Esophagus muscularis mucosa (tissue), 4 donors: Measurements from ENCODE around the gene EPN1. TPM values are rescaled to one million over a fixed set of nuclear protein-coding genes. Genes with fewer than 3 reads are reported as not detected.

ENCODE experiments used
- DNase-seq: peaks from one replicate; pipeline ENCODE4 v3.0.0-alpha.2; 2017; ENCODE audit errors: extremely low spot score
- H3K27ac ChIP-seq, 4 donors: fragments of 200-600 bp; sonication (generic); replicated peaks in 1 of 4; 1 replicate in 3 of 4; 2 replicates in 1 of 4; pipeline ENCODE4 v1.5.1; 2016 to 2019; ENCODE audit warnings: mild to moderate bottlenecking in 1 of 4
- H3K27me3 ChIP-seq, 4 donors: fragments of 200-600 bp; sonication (generic); one replicate each; pipeline versions ENCODE4 v1.5.1 to v1.6.0; 2016 to 2019
- H3K36me3 ChIP-seq, 4 donors: fragments of 200-600 bp; sonication (generic); one replicate each; pipeline ENCODE4 v1.5.1; 2016 to 2019
- H3K4me1 ChIP-seq, 4 donors: fragments of 200-600 bp; sonication (generic); one replicate each; pipeline ENCODE4 v1.5.1; 2016 to 2019
- H3K4me3 ChIP-seq, 4 donors: fragments of 200-600 bp; sonication (generic); 1 replicate in 2 of 4; 2 replicates in 2 of 4; pipeline ENCODE4 v1.5.1; 2016 to 2019; ENCODE audit warnings: mild to moderate bottlenecking in 4 of 4, moderate library complexity in 1 of 4
- H3K9me3 ChIP-seq, 4 donors: fragments of 200-600 bp; sonication (generic); 1 replicate in 3 of 4; 2 replicates in 1 of 4; pipeline ENCODE4 v1.5.1; 2016 to 2019
- CTCF ChIP-seq, 3 experiments: fragments of 200-600 bp in 2 of 3; fragments of 450-650 bp in 1 of 3; sonication (generic) in 2 of 3; IDR thresholded peaks; one replicate each; pipeline ENCODE4 v1.5.1; 2017 to 2019; ENCODE audit warnings: antibody characterized with exemption in 3 of 3, mild to moderate bottlenecking in 2 of 3, moderate library complexity in 1 of 3
- EP300 ChIP-seq: sonication (generic); formaldehyde crosslinking; IDR thresholded peaks from one replicate; pipeline ENCODE4 v1.6.1; 2017; ENCODE audit warnings: antibody characterized with exemption
- POLR2A ChIP-seq: fragments of 450-650 bp; IDR thresholded peaks from one replicate; pipeline ENCODE4 v1.6.1; 2017; ENCODE audit warnings: antibody characterized with exemption, moderate library complexity, mild to moderate bottlenecking, low read depth
- POLR2AphosphoS5 ChIP-seq, 2 donors: sonication (generic); formaldehyde crosslinking; IDR thresholded peaks; one replicate each; pipeline ENCODE4 v1.6.1; 2017; ENCODE audit warnings: antibody characterized with exemption in 2 of 2
- WGBS: methylation state at CpG from one replicate; pipeline ENCODE4 v1.1.5; 2018; 5-methylcytosine and 5-hydroxymethylcytosine counted together
- intact Hi-C: fragments of 100-400 bp; cut with DNase I; formaldehyde crosslinking; loops from one replicate; pipeline ENCODE4 v1.15.1; 2023
- total RNA-seq, 4 donors: library from RNA; depleted of rRNA; stranded (reverse); fragments of >200 nt; gene quantifications; one replicate each; pipeline versions ENCODE4 v1.1.0 to v1.2.1, GENCODE V29; 2016

Gene EPN1
- total RNA-seq, 4 donors from 2014 or later: 30.7 to 176 (median 104) TPM

GRCh38 chr19:55635334-55635717, 39.7 kb upstream of the EPN1 start:
- H3K4me1 ChIP-seq: peaks cover 49 to 73% (median 66%) of the 10 kb centered on the region in 4 donors
- no peak for DNase-seq

DNA sequence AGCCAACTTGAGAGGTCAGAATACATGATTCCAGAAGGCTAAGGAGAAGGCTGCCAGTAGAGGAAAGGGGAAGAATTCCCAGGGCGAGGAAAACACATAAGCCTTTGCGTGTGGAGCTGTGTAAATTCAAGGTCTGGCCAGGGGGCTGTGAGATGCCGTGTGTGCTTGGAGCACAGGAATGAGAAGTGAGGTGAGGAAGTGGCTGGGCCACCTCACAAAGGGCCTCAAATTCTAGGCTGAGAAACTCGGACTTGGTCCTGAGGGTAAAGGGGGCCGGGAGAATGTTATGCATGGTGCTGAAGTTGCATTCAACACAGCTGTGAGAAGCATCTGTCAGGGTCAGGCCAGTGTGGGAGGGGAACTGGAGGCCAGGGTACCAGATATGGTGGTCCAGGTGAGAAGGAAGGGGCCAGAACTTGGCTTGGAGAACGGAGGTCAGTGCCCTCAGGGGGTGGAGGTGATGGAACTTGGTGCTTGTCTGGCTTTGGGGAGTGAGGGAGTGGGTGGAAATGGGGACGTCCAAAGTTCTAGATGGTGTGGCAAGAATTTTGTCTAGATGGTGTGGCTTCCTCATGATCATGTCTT, 39.1 kb upstream of the EPN1 start:
- H3K4me1 ChIP-seq: peaks cover 53 to 78% (median 71%) of the 10 kb centered on the region in 4 donors
- 63% methylated on average over 7 of the region's 7 CpGs for WGBS
- H3K4me3 ChIP-seq: peak overlapping the region; percentile 68 to 96 (median 88)
- H3K27me3 ChIP-seq: no peaks in the 10 kb centered on the region
- no peak for TF ChIP-seq EP300
- no peak for TF ChIP-seq CTCF (IDR thresholded peaks at IDR 0.05)
- no peak for TF ChIP-seq POLR2AphosphoS5 (IDR thresholded peaks at IDR 0.05)
- no peak for TF ChIP-seq POLR2A
- H3K36me3 ChIP-seq: peaks cover 0 to 12% (median 1%) of the 10 kb centered on the region in 4 donors
- intact Hi-C loops: loop anchor here (2.0 kb wide), 1 partner anchor 17 kb away; no protein-coding TSS in a partner anchor
- H3K27ac ChIP-seq: peak overlapping the region; percentile 91 to 99 (median 96)
- DNase-seq: no peak
- H3K9me3 ChIP-seq: no peaks in the 10 kb centered on the region

More at GRCh38 chr19:55635334-55635717, 39.7 kb upstream of the EPN1 start:
- H3K27ac ChIP-seq: peak overlapping the region; percentile 91 to 99 (median 96)
- no peaks in the 10 kb centered on the region for H3K9me3 ChIP-seq
- TF ChIP-seq POLR2AphosphoS5 (IDR thresholded peaks at IDR 0.05) (no peak), POLR2A (no peak), EP300 (no peak), CTCF (IDR thresholded peaks at IDR 0.05) (no peak)
- intact Hi-C loops: loop anchor here (2.0 kb wide), 1 partner anchor 17 kb away; no protein-coding TSS in a partner anchor
- H3K27me3 ChIP-seq: no peaks in the 10 kb centered on the region
- H3K36me3 ChIP-seq: peaks cover 0 to 12% (median 1%) of the 10 kb centered on the region in 4 donors
- H3K4me3 ChIP-seq: peak overlapping the region; percentile 68 to 96 (median 88)
- 10% methylated on average over 9 of the region's 9 CpGs for WGBS

GRCh38 chr19:55636723-55637122, 38.3 kb upstream of the EPN1 start:
- Histone ChIP-seq H3K27me3 (no peaks in the 10 kb centered on the region), H3K4me3 (peak overlapping the region in 1 of 4 donors; percentile 68), H3K9me3 (no peaks in the 10 kb centered on the region), H3K36me3 (peaks cover 0 to 12% (median 1%) of the 10 kb centered on the region in 4 donors), H3K27ac (peak overlapping the region; percentile 91 to 99 (median 96)), H3K4me1 (peaks cover 53 to 81% (median 73%) of the 10 kb centered on the region in 4 donors)
- intact Hi-C loops: no loop called here
- TF ChIP-seq POLR2AphosphoS5 (IDR thresholded peaks at IDR 0.05): no peak
- TF ChIP-seq EP300: no peak
- no peak for TF ChIP-seq POLR2A
- no peak for TF ChIP-seq CTCF (IDR thresholded peaks at IDR 0.05)
- DNase-seq: no peak
- 84% methylated on average over 4 of the region's 4 CpGs for WGBS

DNA sequence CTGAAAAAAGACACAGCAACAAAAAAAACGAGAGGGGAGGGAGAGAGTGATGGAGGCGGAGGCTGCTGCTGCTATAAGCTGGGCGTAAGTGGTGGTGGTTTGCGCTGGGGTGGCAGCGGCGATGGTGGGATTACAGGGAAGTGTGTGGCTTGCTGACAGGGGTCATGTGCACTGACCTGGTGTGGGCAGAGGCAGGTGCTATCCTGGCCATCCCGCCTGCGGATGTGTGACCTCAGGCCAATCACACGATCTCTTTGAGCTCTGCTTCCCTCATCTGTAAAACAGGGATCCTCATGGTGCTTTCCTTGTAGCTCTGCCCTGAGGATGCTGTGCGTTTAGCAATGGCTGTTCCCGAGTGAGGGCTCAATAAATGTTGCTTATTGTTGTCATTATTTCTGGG, 37.5 kb upstream of the EPN1 start:
- no peak for TF ChIP-seq POLR2A
- TF ChIP-seq CTCF (IDR thresholded peaks at IDR 0.05): no peak
- TF ChIP-seq POLR2AphosphoS5 (IDR thresholded peaks at IDR 0.05): no peak
- no peak for TF ChIP-seq EP300
- Histone ChIP-seq H3K27ac (peak overlapping the region in 1 of 4 donors; percentile 5), H3K4me3 (no peak overlapping the region), H3K36me3 (peaks cover 0 to 12% (median 1%) of the 10 kb centered on the region in 4 donors), H3K4me1 (peaks cover 61 to 83% (median 76%) of the 10 kb centered on the region in 4 donors), H3K9me3 (no peaks in the 10 kb centered on the region), H3K27me3 (no peaks in the 10 kb centered on the region)
- DNase-seq: no peak
- intact Hi-C loops: no loop called here
- 76% methylated on average over 10 of the region's 11 CpGs for WGBS
